HEK293T (cell line): Measurements from ENCODE around the gene CHRM1.

ENCODE experiments used
- BHLHE40 ChIP-seq: fragments of 450-650 bp; IDR thresholded peaks from 2 replicates; pipeline ENCODE4 v1.6.1; 2016; ENCODE audit warnings: mild to moderate bottlenecking, moderate library complexity, borderline replicate concordance
- ELF4 ChIP-seq: fragments of 450-650 bp; IDR thresholded peaks from 2 replicates; pipeline ENCODE4 v1.6.1; 2017; ENCODE audit warnings: antibody characterized with exemption
- FOXK2 ChIP-seq: fragments of 450-650 bp; IDR thresholded peaks from 2 replicates; pipeline ENCODE4 v1.6.1; 2016; ENCODE audit warnings: mild to moderate bottlenecking
- FOXM1 ChIP-seq: fragments of 450-650 bp; IDR thresholded peaks from 2 replicates; pipeline ENCODE4 v1.6.1; 2017; ENCODE audit warnings: mild to moderate bottlenecking, borderline replicate concordance
- L3MBTL2 ChIP-seq: fragments of 450-650 bp; conservative IDR thresholded peaks from 2 replicates; pipeline ENCODE4 v1.6.1; 2016; ENCODE audit warnings: mild to moderate bottlenecking
- LEF1 ChIP-seq: fragments of 450-650 bp; IDR thresholded peaks from 2 replicates; pipeline ENCODE4 v1.6.1; 2017; ENCODE audit warnings: mild to moderate bottlenecking, borderline replicate concordance
- SP1 ChIP-seq: fragments of 450-650 bp; IDR thresholded peaks from 2 replicates; pipeline ENCODE4 v1.6.1; 2017
- SUZ12 ChIP-seq: fragments of 450-650 bp; IDR thresholded peaks from 2 replicates; pipeline ENCODE4 v1.6.1; 2016; ENCODE audit warnings: mild to moderate bottlenecking
- TARDBP ChIP-seq: fragments of 450-650 bp; IDR thresholded peaks from 2 replicates; pipeline ENCODE4 v1.6.1; 2016
- ZNF384 ChIP-seq: fragments of 450-650 bp; IDR thresholded peaks from 2 replicates; pipeline ENCODE4 v1.6.1; 2016
- TF ChIP-seq, protein P1 (sequence below): fragments of 450-650 bp; IDR thresholded peaks from 2 replicates; pipeline ENCODE4 v1.6.1; 2016

GRCh38 chr11:62885137-62885750 is 35.9 kb downstream of the CHRM1 start:
- TF ChIP-seq, protein P1, sequence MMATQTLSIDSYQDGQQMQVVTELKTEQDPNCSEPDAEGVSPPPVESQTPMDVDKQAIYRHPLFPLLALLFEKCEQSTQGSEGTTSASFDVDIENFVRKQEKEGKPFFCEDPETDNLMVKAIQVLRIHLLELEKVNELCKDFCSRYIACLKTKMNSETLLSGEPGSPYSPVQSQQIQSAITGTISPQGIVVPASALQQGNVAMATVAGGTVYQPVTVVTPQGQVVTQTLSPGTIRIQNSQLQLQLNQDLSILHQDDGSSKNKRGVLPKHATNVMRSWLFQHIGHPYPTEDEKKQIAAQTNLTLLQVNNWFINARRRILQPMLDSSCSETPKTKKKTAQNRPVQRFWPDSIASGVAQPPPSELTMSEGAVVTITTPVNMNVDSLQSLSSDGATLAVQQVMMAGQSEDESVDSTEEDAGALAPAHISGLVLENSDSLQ = no peak
- TF ChIP-seq FOXM1 = no peak
- TF ChIP-seq SP1 = no peak
- no peak for TF ChIP-seq ZNF384
- no peak for TF ChIP-seq L3MBTL2
- no peak for TF ChIP-seq SUZ12
- TF ChIP-seq BHLHE40 = no peak
- TF ChIP-seq ELF4 = no peak
- no peak for TF ChIP-seq TARDBP
- no peak for TF ChIP-seq LEF1
- no peak for TF ChIP-seq FOXK2
